ENCODE results near the gene ZKSCAN8.

DNA sequence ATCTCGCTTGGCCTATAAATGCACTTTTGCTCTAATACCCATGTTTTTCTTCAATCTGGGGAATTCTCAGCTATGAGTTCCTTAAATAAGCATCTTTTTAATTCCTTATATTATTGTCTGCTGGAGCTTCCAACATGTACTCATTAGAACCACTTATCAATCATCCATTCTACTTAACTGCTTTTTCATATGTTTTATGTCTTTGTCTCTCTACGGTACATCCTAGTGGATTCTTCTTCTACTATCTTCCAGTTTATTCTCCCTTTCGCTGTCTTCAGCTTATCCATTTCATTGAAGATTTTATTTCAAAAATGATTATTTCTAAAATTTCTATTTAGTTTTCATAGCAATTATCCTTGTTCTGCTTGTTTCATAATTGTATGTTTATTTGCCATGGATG, 29.7 kb upstream of the ZKSCAN8 start:
- TF ChIP-seq, protein P1, sequence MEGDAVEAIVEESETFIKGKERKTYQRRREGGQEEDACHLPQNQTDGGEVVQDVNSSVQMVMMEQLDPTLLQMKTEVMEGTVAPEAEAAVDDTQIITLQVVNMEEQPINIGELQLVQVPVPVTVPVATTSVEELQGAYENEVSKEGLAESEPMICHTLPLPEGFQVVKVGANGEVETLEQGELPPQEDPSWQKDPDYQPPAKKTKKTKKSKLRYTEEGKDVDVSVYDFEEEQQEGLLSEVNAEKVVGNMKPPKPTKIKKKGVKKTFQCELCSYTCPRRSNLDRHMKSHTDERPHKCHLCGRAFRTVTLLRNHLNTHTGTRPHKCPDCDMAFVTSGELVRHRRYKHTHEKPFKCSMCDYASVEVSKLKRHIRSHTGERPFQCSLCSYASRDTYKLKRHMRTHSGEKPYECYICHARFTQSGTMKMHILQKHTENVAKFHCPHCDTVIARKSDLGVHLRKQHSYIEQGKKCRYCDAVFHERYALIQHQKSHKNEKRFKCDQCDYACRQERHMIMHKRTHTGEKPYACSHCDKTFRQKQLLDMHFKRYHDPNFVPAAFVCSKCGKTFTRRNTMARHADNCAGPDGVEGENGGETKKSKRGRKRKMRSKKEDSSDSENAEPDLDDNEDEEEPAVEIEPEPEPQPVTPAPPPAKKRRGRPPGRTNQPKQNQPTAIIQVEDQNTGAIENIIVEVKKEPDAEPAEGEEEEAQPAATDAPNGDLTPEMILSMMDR (IDR thresholded peaks at IDR 0.05 in 8 of 11, conservative IDR thresholded peaks at IDR 0.05 in 3 of 11) = no peak
- TF ChIP-seq POLR2A (IDR thresholded peaks at IDR 0.05) (no peak), POLR2AphosphoS5 (IDR thresholded peaks at IDR 0.05) (no peak)

All from spleen (tissue), 7 donors.